ENCODE results near the gene TSSK2.
"Not testable (repeated sequence)": the region's sequence is repeated elsewhere in the genome, so short reads cannot be mapped to it uniquely, and the experiment has no call there.

TSSK2 gene

DNA sequence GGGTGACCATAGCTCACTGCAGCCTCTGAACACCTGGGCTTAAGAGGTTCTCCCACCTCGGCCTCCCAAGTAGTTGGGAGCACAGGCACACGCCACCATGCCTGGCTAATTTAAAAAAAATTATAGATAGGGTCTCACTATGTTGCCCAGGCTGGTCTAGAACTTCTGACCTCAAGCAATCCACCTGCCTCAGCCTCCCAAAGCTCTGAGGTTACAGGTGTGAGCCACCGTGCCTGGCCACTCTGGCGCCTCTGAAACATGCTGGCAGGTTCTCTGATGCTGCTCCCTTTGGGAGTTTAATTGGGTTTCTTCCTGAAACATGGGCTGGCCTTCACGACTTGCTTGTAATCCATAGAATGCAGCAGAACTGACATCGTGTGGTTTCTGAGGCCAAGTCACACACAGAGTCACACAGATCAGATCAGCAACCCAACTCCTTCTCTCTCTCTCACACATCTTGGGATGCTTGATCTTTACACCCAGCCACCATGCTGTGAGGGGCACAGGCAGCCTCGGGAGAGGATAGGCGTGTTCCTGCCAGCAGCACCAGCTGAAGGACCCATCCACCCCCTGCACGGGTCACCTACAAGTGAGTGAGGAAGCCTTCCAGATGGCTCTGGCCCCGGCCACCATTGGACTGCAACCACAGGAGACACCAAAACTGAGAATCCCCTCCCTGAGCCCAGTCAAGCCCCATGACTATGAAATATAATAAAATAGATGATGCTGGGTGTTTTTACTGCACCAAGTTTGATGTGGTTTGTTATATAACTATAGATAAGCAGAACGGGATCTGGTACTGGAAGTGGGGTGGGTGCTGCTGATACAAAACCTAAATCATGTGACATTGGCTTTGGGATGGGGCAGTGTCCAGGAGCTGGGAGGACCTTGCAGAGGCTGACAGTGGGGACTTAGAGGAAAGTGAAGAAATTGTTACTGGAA is 22.1 kb downstream of the TSSK2 start:
- DNase-seq (ENCODE audit: low read depth): no peak
- H3K4me3 ChIP-seq (replicated peaks; ENCODE audit: low read depth, low read length): no peak overlapping the region
- TF ChIP-seq, protein P1, sequence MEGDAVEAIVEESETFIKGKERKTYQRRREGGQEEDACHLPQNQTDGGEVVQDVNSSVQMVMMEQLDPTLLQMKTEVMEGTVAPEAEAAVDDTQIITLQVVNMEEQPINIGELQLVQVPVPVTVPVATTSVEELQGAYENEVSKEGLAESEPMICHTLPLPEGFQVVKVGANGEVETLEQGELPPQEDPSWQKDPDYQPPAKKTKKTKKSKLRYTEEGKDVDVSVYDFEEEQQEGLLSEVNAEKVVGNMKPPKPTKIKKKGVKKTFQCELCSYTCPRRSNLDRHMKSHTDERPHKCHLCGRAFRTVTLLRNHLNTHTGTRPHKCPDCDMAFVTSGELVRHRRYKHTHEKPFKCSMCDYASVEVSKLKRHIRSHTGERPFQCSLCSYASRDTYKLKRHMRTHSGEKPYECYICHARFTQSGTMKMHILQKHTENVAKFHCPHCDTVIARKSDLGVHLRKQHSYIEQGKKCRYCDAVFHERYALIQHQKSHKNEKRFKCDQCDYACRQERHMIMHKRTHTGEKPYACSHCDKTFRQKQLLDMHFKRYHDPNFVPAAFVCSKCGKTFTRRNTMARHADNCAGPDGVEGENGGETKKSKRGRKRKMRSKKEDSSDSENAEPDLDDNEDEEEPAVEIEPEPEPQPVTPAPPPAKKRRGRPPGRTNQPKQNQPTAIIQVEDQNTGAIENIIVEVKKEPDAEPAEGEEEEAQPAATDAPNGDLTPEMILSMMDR (IDR thresholded peaks at IDR 0.05; ENCODE audit: low read length, missing control alignments): no peak

GRCh38 chr22:19156109-19156508 is 25.0 kb downstream of the TSSK2 start:
- not testable (repeated sequence) for H3K4me3 ChIP-seq (replicated peaks; ENCODE audit: low read depth, low read length)

GRCh38 chr22:19158649-19159048 is 27.5 kb downstream of the TSSK2 start:
- not testable (repeated sequence) for DNase-seq (ENCODE audit: low read depth); H3K4me3 ChIP-seq (replicated peaks; ENCODE audit: low read depth, low read length)

More at GRCh38 chr22:19156109-19156508, 25.0 kb downstream of the TSSK2 start:
- not testable (repeated sequence) for DNase-seq (ENCODE audit: low read depth)

DNA sequence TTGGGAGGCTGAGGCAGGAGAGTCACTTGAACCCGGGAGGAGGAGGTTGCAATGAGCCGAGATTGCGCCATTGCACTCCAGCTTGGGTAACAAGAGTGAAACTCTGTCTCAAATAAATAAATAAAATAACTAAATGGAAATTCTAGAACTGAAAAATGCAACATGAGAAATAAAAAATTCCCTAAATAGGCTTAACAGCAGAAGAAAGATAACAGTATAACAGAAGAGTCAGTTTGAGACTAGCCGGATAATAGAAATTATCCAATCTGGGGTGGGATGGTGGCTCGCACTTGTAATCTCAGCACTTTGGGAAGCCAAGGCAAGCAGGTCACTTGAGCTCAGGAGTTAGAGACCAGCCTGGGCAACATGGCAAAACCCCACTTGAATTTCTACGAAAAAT is 33.3 kb downstream of the TSSK2 start:
- H3K4me3 ChIP-seq (replicated peaks; ENCODE audit: low read depth, low read length): no peak overlapping the region
- no peak for DNase-seq (ENCODE audit: low read depth)
- TF ChIP-seq, protein P1 (IDR thresholded peaks at IDR 0.05; ENCODE audit: low read length, missing control alignments): no peak

DNA sequence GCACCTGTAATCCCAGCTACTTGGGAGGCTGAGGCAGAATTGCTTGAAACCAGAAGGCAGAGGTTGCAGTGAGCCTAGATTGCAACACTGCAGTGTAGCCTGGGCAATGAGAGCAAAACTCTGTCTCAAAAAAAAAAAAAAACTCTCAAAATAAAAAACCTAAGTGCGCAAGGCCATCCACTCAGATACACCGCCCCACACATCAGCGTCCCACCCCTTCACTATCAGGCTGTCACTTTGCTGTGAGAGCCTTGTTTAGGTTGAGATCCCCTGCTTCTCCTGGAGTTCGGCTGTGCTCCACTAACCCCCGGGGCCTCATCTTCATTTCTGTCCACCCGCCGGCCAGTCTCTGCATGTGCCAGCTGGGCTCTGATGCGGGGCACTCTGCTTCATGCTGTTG is 35.3 kb downstream of the TSSK2 start:
- no peak overlapping the region for H3K4me3 ChIP-seq (replicated peaks; ENCODE audit: low read depth, low read length)
- TF ChIP-seq, protein P1 (IDR thresholded peaks at IDR 0.05; ENCODE audit: low read length, missing control alignments): no peak
- no peak for DNase-seq (ENCODE audit: low read depth)

DNA sequence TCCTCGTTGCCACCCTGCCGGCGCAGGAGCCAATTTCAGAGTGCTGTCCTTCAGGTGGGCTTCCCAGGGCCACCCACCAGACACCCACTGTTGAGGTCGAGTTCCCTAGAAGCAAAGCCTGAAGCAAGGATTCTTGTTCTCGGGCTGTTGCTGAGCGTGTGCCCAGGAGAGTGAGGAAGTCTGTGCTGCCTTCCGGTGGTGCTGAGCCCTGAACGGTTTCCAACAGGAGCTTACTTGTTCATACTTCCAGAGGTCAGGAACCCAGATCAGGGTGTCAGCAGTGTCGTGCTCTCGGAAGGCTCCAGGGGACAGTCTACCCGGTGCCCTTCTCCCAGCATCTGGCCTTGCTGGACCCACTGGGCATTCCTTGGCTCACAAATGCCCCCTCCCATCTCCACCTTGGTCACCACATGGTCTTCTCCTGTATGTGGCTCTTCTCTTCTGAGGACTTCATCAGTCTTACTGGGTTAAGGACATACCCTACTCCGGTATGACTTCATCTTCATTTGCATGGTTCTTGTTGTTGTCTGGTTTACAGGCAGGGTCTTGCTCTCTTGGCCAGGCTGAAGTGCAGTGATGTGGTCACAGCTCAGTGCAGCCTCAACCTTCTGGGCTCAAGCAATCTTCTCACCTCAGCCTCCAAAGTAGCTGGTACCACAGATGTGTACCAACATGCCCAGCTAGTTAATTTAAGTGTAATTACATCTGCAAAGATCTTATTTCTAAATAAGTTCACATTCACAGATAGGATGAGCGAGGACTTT is 36.2 kb downstream of the TSSK2 start:
- DNase-seq (ENCODE audit: low read depth): no peak
- TF ChIP-seq, protein P1 (IDR thresholded peaks at IDR 0.05; ENCODE audit: low read length, missing control alignments): no peak
- H3K4me3 ChIP-seq (replicated peaks; ENCODE audit: low read depth, low read length): no peak overlapping the region

DNA sequence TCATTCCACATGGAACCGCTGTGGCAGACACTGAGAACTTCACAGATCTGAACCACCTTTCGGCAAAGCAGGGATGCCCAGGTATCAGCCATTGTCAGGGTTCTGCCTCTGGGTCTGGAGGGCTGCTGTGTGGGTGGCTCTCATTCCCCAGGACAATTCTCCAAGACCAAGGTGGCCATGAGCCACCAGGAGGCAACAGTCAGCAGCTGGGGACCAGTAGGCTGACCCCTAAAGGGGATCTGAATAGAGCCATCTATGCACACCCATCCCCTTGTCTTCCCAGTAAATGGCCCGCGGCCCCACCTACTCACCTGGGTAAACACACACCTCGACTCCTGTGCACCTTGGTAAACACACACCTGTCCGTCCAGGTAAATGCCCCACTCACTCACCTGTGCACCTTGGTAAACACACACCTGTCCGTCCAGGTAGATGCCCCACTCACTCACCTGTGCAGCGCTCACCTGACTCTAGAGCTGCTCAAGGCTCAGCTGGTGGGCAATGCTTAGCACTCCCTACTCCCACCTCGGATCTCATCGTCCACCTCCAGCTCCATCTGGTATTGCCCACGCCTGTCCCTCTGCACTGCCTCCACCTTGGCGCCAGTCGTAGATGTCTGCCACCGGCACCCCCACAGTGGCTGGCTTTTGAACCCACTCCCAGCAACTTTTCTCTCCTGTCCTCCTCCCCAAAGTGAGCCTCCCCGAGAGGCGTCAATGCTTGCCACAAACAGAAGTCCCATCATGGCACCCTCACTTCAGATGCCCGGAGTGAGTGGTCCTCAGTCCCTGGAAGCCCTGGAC is 37.2 kb downstream of the TSSK2 start:
- TF ChIP-seq, protein P1 (IDR thresholded peaks at IDR 0.05; ENCODE audit: low read length, missing control alignments): no peak

More for the DNA sequence above, 37.2 kb downstream of the TSSK2 start:
- no peak for DNase-seq (ENCODE audit: low read depth)
- H3K4me3 ChIP-seq (replicated peaks; ENCODE audit: low read depth, low read length): no peak overlapping the region

Data from fibroblast of pulmonary artery (primary cell).